CMK (cell line): ENCODE results near the gene DGKI.
"Not testable (repeated sequence)": the region's sequence is repeated elsewhere in the genome, so short reads cannot be mapped to it uniquely, and the experiment has no call there.

ENCODE experiments used
- DNase-seq: peaks from one replicate; pipeline ENCODE4 v3.0.0-alpha.2; 2010; ENCODE audit warnings: low read depth

DGKI gene

DNA sequence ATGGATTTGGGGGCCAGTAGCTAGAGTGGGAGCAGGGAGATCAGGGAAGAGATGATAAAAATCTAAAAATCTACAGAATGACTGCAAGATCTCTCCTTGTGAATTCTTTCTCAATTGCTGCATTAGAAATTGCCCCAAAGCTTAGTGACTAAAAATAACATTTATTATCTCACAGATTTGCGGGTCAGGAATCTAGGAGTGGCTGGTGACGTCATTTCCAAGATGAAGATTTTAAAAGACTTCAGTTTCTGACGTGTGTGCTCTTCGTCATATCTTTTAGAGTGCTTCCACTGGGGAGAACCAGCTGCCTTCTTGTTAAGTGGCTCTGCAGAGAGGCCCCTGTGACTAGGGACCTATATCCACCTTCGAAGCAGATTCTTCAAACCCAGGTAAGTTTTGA, 112.6 kb downstream of the DGKI start:
- DNase-seq = no peak

DNA sequence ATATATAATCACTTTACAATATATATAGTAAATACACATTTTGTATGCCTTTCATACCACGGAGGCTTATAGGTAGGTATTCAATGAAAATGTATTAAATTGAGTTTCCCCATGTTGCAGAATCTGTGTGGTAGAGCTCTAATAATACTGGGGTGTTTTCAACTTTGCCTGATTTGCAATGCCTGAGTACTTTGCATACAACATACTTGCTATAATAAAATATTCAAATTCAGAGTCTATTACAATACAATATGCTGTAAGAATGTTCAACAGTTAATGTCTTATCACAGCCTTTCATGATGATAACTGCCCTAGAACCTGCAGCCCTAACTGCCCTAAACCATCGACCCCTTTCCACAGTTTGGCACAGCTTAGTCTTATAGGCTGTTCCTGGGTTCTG, 114.6 kb downstream of the DGKI start:
- no peak for DNase-seq

DNA sequence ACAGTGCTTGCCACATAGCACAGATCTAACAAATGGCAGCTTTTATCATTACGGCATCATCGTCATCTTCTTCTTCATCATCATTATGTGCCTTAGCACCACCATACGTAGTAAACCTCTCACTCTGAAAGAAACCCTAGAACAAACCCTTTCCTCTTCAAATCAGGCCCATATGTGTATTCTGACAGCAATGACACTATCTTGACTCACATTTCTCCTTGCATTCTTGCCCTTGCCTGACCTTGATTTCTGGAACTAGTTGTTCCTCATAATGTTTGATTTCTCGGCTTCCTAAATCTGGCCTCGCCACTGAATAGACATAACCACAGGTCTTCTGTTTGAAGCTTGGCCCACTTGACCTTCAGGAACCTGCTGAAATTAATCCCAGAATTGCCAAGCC, 115.3 kb downstream of the DGKI start:
- DNase-seq = no peak

DNA sequence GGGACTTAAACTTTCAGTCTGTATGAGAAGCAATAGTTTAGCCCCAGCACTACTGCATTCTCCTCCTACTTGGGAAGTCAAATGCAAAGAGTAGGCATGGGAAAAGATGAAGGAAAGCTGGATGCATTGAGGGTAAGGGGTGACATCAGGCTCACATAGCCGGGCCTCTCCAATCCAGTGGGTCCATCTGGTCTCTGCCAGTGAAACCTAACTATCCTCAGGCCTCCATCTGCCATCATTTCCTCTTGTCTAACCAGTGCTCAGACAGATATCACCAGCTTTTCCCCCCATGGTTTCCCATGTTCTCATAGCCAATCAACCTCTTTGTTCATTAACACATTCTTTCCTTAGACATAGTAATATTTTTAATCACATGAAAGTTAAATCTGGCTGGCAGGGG, 118.3 kb downstream of the DGKI start:
- DNase-seq = no peak

DNA sequence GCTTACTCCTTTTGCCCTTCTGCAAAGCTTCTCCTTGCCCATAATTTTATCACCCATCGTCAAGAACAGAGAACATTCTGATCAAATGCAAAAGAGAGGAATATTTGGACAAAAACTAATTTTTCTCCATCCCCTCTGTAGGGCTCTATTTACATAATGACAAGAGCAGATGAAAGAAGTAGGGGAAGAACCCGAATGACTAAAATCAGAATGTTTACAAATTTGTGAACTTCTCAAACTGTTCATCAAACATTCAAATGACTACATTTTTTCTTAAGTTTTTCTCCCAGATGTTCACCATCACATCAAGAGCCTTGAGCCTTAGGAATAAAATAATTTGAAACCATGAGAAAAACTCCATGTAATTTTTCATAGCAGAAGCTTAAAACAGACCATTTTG, 119.4 kb downstream of the DGKI start:
- no peak for DNase-seq

DNA sequence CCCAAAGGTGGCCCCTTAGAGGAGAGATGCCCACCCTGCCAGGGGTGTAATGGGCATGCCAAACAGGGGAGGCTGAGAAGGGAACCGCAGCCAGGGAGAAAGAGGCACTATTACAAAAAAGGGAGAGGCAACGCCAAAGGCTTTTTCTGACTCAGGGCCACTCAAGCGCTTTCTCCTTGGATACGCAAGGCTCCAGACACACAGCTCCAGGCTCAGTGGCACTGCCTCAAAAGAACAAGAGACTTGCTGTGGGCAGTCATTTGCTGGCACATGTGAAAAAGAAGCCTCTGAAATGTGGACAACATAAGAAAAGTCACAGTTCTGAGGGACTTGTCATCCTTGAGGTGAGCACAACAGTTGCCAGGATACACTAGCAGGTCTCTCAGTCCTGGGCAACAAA, 128.4 kb downstream of the DGKI start:
- DNase-seq = no peak

DNA sequence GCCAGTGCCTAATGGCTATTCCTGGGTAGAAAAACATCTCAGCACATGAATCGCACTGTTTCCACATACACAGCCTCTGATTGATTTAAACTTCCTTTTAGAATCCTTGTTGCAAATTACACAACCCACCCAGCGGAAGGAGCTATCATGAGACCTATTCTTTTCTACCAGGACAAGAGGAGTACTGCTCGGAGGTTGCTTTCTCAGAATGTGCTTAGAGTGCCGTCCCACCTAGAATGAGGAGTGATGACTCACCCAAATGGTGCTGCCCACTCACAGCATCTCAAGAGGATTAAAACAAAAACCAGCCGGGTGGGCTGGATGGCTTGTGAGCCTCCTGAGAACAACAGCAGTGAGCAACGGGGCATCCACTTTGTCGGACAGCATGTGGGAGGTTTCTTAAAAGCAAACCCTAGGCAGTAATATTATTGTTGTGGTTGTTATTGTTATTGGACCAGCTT, 128.9 kb downstream of the DGKI start:
- DNase-seq = no peak

DNA sequence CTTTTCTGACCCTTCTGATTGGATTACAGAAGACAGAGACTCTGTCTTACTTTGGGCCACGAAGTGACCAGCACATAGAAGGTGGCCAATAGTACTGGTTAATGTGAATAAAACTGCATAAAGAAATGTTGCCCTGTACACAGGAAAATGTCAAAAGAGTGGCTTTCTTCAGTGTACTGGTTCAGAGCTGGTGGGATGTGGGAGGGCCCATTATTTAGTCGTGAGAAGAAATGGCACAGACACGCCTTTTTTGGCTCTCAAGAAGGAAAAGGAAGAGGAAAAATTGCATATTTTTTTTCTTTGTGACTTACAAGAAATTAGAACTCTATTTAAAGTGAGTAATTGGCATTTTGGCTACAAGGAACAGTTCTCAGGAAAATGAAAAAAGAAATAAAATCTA, 129.7 kb downstream of the DGKI start:
- no peak for DNase-seq

DNA sequence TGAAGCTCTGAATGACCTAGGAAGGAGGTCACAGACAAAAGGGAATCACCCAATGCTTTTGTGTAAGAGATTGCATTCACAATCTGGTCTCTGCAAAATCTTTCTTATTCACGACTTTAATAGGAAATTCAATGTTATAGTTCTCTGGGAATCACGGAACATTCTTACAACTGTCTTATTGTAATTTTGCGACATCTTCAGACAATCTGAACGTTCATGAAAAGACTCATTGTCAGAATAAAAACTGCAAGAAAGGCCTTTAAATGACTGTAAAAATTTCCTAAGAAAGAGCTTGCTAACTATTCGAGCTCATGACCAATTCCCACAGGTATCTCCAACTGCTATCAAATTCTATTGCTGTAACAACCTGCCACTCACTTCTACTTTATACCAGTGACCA, 130.7 kb downstream of the DGKI start:
- DNase-seq = no peak

DNA sequence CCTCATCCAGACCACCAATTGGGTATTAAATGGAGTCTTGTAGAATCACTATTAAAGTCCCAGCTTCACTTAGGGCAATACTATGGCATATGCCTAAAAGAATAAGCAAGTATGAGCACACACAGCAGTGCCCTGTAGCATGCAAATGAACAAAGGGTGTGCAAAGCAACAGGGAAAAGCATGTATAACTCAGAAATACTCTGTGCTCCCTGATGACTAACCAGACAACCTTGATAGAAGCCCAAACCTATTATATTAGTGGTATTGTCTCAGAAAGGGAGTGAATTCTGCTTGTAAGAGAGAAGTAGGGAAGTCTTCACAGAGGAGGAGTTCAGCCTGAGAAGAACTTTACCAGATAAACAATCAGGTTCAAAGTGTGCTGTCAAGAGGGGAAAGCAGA, 131.2 kb downstream of the DGKI start:
- DNase-seq = no peak

DNA sequence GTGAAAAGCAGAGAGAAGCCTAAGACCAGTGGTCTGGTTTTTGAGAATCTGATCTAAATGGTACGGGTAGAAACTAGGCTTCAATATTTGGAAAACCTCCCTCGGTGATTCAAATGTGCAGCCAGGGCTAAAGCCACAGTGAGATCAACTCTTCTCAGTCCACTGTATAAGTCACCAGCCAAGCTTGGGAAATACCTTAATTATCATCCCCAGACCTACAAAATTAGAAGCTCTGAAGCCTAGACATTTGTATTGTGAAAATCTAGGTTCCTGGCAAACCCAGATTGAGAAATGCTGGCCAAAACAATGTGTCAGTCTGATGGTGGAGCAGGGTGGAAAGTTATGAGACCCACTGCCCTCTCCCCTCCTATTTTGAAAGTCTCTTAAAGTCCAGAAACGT, 131.7 kb downstream of the DGKI start:
- no peak for DNase-seq

DNA sequence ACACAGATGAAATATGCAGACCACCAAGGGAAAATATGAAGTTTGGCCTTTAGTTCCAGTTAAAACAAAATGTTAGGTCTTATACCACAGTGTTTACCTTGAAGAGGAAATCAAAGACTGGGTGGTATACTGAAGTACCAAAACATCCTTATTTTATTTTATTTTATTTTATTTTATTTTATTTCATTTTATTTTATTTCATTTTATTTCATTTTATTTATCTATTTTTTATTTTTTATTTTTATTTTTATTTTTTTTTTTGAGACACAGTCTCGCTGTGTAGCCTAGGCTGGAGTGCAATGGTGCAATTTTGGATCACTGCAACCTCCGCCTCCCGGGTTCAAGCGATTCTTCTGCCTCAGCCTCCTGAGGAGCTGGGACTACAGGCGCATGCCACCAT, 140.4 kb downstream of the DGKI start:
- DNase-seq = not testable (repeated sequence)

DNA sequence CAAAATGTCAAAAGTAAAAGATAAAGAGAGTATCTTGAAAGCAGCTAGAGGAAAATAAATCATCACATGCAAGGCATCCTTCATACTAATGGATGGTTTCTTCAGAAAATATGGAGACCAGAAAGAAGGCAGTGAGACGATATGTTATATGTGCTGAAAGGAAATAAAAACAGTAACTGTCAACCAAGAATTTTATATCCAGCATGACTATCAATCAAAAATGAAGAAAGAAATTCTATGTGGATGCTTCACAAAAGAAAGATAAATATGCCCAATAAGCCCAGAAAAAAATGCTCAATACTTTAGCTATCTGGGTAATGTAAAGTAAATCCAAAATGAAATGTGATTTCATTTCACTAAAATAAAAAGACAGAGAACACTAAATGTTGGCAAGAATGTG, 142.1 kb downstream of the DGKI start:
- no peak for DNase-seq

DNA sequence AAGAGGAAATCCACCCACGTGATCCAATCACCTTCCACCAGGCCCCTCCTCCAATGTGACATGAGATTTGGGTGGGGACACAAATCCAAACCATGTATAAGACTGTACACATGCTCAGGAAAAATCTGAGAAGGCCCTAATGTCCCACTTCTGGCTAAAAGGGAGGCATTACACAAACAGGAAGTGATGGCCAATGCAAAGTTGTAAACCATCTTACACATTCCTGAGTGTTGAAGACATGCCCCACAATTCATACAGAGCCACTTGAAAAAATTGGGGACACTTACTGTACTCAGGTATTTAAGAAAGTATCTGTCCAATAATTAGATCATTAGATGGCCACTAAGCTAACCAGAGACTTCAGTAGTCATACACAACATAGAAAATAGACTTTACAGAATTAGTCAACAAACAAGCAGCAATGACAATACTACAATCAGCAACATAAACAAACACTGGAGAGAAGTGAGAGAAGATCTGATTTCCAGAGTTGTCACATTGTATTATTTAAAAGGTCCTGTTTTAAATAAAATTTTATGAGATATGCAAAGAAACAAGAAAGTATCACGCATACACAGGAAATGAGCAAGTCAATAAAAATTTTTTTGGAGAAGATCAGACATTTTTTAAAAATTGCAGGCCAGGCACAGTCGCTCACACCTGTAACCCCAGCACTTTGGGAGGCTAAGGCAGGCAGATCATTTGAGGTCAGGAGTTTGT, 143.3 kb downstream of the DGKI start:
- no peak for DNase-seq

DNA sequence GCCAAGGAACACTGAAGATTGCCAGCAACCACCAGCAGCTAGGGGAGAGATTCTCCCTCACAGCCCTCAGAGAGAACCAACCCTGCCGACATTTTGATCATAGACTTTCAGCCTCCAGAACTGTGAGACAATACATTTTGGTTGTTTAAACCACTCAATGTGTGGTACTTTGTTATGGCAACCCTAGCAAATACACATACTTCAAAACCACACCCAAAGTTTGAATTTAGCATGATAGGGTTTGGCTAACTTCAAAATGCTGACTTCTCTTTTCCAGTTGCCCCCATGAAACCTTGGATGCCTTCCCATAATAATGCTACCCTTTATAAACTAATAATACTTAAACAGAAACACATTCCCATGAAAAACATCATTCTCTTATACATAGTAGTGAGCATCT, 149.8 kb downstream of the DGKI start:
- DNase-seq = no peak

DNA sequence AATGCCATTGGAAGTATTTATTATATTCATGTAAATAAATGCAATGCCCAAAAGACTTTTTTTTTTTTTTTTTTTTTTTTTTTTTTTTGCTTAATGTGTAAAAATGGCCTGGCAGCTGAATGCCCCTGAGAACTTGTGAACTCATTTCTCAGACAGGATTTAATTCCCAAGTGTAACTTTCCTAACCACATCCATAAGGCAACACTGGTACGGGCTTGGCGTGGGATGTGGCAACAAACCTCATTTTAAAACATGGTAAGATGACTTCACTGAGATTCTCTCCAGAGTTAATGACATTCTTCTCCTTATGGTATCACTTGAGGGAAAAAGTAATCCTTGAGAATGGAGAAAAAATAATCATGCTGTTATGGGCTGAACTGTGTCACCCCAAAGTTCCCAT, 150.4 kb downstream of the DGKI start:
- no peak for DNase-seq

DNA sequence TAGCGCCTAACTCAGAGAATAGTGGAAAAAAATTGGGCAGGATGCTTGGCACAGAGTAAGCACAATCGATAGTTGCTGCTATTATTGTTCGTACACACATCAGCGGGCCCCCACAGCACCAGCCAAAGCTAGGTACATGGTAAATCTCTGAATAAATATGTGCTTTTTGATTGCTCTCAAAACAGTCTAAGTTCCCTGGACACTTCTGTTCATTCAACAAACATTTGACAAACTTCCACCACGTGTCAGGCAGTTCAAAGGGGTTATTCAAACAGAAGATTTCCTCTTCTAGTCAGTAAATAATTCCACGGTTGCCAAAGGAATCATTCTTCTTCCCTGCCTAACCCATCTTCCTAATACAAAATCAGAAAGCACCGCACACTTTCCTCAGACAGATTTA, 150.8 kb downstream of the DGKI start:
- no peak for DNase-seq

DNA sequence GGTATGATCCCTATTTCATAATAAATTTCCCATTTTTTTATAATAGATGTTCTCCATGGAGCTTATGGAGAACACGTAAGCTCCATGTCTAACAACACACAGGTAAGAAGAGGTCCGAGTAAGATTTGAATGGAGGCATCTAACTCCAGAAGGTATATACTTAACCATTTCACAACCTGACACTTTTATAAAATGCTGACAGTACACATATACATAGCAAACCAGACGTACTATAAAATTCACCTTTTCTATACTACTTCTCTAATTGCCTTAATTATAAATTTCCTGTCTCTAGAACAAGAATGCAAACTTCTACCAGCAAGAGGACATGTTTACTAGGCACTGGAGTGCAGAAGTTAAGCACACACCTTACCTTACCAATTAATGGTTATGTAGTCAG, 151.3 kb downstream of the DGKI start:
- DNase-seq = no peak

DNA sequence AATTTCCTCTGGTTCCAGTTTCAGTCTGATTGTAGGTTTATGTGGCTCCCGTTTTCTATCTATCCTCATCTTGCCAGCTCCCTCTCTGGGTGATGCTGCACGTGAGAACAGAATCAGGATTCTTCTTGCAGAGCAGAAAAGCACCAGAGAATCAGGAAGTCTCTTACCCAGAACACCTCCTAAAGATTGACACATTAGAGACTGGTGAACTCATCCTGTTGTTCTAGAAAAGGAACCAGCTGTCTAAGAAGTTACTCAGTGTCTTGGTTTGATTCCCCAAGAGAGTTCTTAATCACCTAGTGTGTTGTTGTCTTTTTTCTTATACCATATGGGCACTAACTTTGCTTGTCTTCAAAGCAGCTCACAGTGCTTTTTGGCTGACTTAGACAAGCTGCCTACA, 152.4 kb downstream of the DGKI start:
- DNase-seq = no peak

DNA sequence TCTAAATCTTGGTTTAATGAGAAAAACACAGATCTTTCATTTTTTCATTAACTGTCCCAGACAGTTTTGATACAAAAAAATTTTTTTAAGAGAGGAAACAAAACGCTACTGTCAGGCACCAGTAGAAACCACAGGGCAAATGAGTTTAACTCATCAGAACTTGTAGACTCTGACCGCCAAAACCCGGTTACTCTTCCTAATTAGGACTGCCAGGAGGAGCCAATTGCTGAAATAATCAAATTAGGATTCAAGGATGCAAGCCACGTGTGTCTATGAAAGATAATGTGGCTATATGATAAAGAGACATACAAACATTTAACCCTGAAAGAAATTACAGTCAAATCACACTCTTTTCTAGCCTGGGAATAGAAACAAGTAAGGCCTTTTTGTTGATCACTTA, 154.4 kb downstream of the DGKI start:
- no peak for DNase-seq

DNA sequence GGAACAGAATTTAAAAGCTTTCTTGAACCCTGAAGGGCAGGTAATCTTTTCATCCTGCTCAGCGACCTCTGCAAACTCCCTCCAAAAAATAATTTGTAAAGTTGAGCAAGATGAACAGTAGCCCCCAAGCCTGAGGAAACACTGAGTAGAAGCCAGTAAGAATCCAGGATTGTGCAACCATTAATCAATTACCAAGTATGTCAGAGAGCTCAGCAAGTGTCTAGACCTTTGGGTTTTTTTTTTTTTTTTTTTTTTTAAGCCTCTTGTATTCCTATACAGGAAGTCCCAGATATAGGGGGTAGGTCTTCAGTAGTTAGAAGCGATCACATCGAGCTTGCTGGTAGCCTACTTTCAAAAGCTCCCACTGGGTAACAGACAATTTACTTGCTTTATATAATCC, 155.2 kb downstream of the DGKI start:
- no peak for DNase-seq

DNA sequence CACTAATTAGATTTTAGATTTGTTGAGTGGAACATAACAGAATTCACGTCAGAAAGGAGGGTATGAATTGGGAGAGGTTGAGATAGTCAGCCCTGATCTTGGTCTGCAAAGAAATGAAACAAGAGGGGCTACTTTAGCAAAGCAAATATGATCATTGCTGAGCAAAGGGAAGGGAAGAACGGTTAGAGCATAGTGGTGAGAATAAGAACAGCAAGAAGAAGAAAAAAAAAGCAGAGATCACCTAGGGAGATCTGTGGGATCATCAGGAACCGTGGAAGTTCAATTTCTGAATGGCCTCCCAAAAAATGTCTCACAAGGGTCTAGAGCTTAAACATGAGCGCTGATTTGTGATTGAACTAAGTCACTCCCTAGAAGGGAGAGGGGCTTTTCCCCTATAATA, 156.1 kb downstream of the DGKI start:
- DNase-seq = no peak

DNA sequence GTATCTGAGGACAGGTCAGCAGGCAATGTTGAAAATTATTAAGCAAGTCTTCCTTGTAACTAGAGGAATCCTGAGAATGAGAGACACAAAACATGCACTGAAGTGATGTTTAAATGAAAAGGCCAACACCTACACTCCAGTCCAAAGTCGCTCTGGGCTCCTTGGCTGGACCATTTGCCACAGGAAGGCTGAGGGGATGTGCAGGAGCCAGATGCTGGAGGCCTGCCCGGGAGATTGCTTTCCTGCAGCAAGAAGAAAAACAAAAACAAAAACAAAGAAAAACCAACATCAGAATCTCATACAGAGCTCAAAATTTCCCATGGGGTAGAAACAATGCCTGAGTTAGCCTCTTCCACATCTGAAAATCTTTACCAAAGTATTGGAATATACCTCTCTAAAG, 157.0 kb downstream of the DGKI start:
- DNase-seq = no peak

DNA sequence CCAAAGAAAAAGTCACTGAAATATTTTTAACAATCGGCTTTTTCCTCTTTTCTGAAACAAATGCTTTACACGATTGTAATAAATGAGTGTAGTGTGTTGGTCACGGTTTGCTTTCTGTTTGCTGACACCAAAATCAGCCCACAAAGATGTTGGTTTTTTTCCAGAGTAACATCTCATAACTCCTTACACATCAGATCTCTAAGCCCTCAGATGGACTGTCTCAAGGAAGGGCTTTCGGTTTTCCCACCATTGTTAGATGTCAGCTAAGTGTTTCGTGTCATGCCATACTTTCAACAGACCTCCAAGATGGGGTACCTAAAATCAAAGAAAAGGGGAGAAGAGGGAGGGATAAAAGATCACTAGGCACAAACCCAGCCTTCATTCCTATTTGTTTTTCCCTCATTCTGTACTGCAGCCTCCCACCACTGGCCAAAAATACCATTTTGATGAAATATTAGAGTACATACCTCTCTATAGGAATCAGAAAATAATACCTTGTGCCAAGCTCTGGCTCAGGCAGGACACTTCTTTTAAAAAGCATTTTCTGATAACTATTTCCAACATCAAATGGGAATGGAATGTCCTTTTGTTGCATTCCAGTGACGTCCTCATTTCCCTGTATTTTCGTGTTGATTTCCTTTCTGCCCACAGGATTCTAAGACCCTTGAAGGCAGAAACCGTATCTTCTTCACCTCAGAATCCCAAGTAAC, 159.1 kb downstream of the DGKI start:
- no peak for DNase-seq
